Placental pericyte (primary cell): ENCODE data around the gene FCGBP. TPM values are rescaled to one million over a fixed set of nuclear protein-coding genes. Genes with fewer than 3 reads are reported as not detected.

Source experiments
- total RNA-seq: library from RNA; depleted of rRNA; stranded (reverse); fragments of >200 nt; gene quantifications from 2 replicates; pipeline ENCODE4 v1.2.3, GENCODE V29; 2012

Gene FCGBP
- under 0.01 TPM in 2 replicates for total RNA-seq

GRCh38 chr19:39934584-39935363 is at the start of gene FCGBP:
Gene FCGBP, minus strand, starts transcription at chr19:39934634.

DNA sequence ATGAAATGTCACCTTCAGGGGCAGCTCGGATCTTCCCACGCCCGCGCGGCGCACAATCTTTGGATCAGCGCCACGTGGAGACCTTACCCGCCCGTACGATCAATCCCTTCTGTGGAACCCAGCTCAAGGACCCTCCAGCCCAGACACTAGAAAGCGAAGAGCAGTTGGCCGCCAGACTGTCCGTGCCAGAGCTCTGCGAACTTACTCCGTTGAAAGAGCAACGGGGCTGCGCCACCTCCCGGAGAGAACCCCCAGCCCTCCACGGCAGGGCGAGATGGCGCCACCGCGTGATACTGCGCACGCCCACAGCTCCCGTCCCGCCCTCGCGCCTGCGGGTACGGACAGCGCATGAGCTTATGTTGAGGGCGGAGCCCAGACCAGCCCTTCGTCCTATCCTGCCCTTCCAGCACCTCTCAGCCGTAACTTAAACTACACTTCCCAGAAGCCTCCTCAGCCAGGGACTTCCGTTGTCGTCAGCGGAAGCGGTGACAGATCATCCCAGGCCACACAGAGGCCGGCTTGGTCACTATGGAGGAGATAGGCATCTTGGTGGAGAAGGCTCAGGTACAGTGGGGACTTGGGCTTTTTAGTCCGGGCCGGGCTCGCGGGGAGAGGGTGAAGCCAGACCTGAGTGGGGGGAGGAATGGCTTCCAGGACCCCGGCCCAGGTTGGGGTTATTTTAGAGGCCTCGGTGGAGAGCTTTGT is 36.4 kb upstream of the FCGBP start, which contains the start of gene PSMC4:
TSS of gene PSMC4 (plus strand) at position 491 of the 705 bp plus-strand sequence. CDS start at position 529, 38 bp downstream.

Other genes with a start within 250 kb of the FCGBP start
- not detected in 2 replicates for gene LGALS14, start 230.2 kb downstream of the FCGBP start, total RNA-seq
- gene CLC, start 196.6 kb downstream of the FCGBP start, total RNA-seq: not detected in 2 replicates
- gene LEUTX, start 155.8 kb downstream of the FCGBP start, total RNA-seq: not detected in 2 replicates
- gene DYRK1B, start 100.5 kb downstream of the FCGBP start, total RNA-seq: 10.6 and 19.5 TPM in 2 replicates
- 101 and 130 TPM in 2 replicates for gene FBL, start 88.3 kb downstream of the FCGBP start, total RNA-seq
- gene PSMC4, start 36.5 kb upstream of the FCGBP start, total RNA-seq: 148 and 218 TPM in 2 replicates
- 4.2 and 4.3 TPM in 2 replicates for gene ZNF546, start 62.4 kb upstream of the FCGBP start, total RNA-seq
- gene ZNF780B, start 121.6 kb upstream of the FCGBP start, total RNA-seq: 11.2 and 13.1 TPM in 2 replicates
- 10.7 and 11.4 TPM in 2 replicates for gene ZNF780A, start 156.3 kb upstream of the FCGBP start, total RNA-seq